Measurements from ENCODE around the gene CASP7. TPM values are rescaled to one million over a fixed set of nuclear protein-coding genes. Genes with fewer than 3 reads are reported as not detected.
"Not testable (repeated sequence)": the region's sequence is repeated elsewhere in the genome, so short reads cannot be mapped to it uniquely, and the experiment has no call there.

The CASP7 gene
- polyA plus RNA-seq, 1 donor = 28.7 TPM

GRCh38 chr10:113753020-113753692, 73.4 kb downstream of the CASP7 start:
- no peak for DNase-seq

- DNase-seq = no peak
Measured at GRCh38 chr10:113754125-113754524, 74.4 kb downstream of the CASP7 start.

- no peak for DNase-seq
Measured at GRCh38 chr10:113754768-113755167, 75.1 kb downstream of the CASP7 start.

GRCh38 chr10:113756940-113757543, 77.3 kb downstream of the CASP7 start:
- DNase-seq = no peak

GRCh38 chr10:113762083-113762482, 82.4 kb downstream of the CASP7 start:
- no peak for DNase-seq

- DNase-seq = no peak
Measured at GRCh38 chr10:113764582-113764981, 84.9 kb downstream of the CASP7 start.

GRCh38 chr10:113765910-113766309, 86.2 kb downstream of the CASP7 start:
- DNase-seq = no peak

GRCh38 chr10:113767222-113767621, 87.5 kb downstream of the CASP7 start:
- no peak for DNase-seq

- no peak for DNase-seq
Measured at GRCh38 chr10:113770346-113770745, 90.6 kb downstream of the CASP7 start.

GRCh38 chr10:113771131-113771530, 91.4 kb downstream of the CASP7 start:
- not testable (repeated sequence) for DNase-seq

- DNase-seq = no peak
Measured at GRCh38 chr10:113775686-113776294, 96.1 kb downstream of the CASP7 start.

- no peak for DNase-seq
Measured at GRCh38 chr10:113776553-113776952, 96.8 kb downstream of the CASP7 start.

Other genes with a start within 250 kb of the CASP7 start
- 0.52 TPM for gene HABP2, start 126.9 kb upstream of the CASP7 start, polyA plus RNA-seq (ENCODE audit: insufficient read length)
- not detected for gene NRAP, start 15.9 kb upstream of the CASP7 start, polyA plus RNA-seq (ENCODE audit: insufficient read length)
- gene PLEKHS1, start 71.8 kb downstream of the CASP7 start, polyA plus RNA-seq (ENCODE audit: insufficient read length) = 0.38 TPM
- gene DCLRE1A, start 174.2 kb downstream of the CASP7 start, polyA plus RNA-seq (ENCODE audit: insufficient read length) = 17.9 TPM
- 28.4 TPM for gene NHLRC2, start 174.7 kb downstream of the CASP7 start, polyA plus RNA-seq (ENCODE audit: insufficient read length)